SW 1271 (cell line): ENCODE measurements around the gene MTA2.
A peak's percentile ranks its signal among the peaks of the same experiment; 100 is the strongest.
"Not testable (repeated sequence)": the region's sequence is repeated elsewhere in the genome, so short reads cannot be mapped to it uniquely, and the experiment has no call there.

Source experiments
- DNase-seq, 2 experiments: peaks; one replicate each; lab custom pipeline; 2025; lab: John Stamatoyannopoulos, UW

The MTA2 gene

DNA sequence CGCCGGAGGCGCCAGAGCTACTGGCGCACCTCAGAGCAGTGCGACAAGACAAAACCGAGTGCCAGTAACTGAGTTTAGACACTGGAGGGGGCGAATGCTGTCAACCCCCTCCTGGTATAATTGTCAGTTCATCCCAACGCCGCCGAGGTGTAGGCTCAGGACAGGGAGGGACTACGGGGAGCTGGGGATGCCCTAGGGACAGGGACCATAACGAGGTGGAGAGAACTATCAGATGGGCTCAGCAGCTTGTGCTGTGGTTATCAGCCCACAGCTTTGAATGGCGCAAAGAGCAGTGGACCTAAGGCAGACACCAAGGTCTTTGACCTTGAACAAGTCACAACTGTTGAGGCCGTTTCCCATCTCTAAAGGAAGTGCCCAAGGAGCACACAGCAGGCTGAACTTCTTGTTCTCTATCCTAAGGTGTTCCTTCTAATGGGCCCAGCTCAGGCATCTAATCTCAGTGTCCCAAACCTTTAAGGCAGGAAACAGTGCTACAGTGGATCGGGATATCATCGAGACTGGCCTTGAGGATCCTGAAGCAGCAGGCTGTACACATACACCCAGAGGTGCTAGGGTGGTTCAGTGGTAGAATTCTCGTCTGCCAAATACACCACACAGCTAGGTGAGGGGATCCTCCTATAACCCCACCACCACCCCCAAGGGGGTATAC lies 9.4 kb downstream of the MTA2 start:
- no peak for DNase-seq

GRCh38 chr11:62591448-62592145 lies 10.1 kb downstream of the MTA2 start, which contains the start of gene TUT1:
Gene TUT1 (minus strand): TSS chr11:62591523. CDS start chr11:62591485, 38 bp downstream.
- DNase-seq: peak; percentile 96 to 99

DNA sequence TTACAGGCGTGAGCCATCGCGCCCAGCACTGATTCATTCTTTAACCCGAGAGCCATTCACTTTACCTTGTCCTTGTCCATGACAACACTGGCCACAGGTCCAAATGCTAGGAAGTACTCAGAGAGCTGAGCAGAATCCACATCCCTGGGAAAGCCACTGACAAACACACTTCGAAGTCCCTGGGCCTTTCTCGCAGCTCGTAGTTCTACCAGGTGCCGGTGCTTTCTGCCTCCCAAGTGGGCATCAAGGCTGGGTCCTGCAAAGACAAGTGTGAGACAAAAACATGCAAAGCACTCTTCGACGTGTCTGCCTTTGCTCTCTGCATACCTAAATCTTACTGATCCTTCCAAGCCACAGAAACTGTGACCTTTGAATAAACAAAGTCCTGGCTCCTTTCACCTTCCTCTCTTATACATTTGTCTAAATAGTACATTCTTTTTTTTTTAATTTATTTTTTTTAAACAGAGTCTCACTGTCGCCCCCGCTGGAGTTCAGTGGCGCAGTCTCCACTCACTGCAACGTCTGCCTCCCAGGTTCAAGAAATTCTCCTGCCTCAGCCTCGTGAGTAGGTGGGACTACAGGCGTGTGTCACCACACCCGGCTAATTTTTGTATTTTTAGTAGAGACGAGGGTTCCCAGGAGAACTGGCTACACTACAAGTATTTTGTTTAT lies 12.6 kb downstream of the MTA2 start:
- peak in 1 of 2 experiments; percentile 31 for DNase-seq

- DNase-seq: not testable (repeated sequence)
Observed at GRCh38 chr11:62585356-62585755, 16.3 kb downstream of the MTA2 start.

- DNase-seq: not testable (repeated sequence)
Observed at GRCh38 chr11:62581735-62582134, 19.9 kb downstream of the MTA2 start.

DNA sequence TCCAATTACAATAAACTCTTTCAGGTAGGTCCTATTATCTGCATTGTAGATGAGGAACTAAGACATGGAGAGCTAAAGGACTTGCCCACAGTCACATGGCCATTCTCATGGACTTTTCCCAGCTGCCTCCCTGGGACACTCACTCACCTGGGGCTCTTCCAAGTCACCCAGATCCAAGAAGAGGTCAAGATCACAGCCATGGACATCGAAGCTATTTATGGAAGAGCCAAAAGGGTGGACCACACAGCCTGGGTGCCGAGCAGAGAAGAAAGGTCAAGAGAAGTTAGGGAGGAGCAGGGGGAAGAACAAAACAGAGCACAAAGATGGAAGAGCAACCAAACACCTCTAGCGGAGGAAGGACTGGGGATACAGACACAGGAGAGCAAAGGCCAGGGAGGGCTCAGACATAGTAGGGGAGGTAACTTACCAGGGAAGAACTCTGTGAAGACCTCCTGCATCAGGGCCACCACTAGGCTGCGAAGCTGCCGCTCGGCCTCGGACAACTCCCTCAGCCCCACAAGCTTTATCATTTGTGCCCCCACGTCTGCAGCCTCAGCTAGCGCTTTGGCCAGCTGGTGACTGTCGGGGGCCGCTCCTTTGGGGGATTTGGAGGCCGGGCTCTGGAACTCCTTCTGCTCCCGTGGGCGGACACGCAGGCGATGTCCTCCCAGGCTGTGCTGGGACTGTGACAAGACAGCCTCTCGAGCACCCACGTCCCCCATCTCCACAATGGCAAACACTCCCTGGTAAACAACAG lies 20.5 kb downstream of the MTA2 start:
- DNase-seq: no peak

DNA sequence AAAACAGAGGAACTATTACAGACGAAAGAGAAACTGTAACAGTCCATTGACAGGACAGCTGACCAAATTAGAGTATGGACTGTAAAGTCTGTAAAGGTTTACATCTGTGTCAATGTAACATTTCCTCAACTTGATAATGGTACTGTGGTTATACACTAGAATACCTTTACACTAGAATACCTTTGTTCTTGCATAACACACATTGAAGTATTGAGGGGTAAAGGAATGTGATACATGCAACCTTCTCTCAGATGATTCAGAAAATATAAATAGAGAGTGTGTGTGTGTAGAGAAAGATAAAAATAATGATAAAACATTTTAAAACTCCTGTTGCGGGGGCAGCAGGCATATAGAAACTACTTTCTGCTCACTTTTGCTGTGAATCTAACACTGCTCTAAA lies 22.4 kb downstream of the MTA2 start:
- DNase-seq: no peak

DNA sequence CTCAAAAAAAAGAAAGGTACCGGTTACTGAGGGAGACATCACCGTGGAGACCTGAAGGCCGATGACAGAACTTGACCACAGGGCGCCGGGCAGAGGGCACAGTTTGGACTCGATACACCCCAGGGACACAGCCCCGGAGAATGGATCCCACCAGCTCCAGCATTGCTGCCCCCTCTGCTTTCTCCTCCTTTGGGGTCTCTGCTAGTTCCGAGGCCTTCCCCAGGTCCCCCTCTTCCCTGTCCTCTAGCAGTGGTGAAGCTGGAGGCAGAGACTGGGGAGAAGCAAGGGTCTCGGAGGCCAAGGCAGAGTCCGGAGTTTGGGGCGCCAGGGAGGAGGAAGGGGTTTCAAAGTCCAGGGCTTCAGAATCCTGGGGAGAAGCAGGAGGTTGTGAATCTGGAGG lies 23.1 kb downstream of the MTA2 start:
- DNase-seq: no peak

DNA sequence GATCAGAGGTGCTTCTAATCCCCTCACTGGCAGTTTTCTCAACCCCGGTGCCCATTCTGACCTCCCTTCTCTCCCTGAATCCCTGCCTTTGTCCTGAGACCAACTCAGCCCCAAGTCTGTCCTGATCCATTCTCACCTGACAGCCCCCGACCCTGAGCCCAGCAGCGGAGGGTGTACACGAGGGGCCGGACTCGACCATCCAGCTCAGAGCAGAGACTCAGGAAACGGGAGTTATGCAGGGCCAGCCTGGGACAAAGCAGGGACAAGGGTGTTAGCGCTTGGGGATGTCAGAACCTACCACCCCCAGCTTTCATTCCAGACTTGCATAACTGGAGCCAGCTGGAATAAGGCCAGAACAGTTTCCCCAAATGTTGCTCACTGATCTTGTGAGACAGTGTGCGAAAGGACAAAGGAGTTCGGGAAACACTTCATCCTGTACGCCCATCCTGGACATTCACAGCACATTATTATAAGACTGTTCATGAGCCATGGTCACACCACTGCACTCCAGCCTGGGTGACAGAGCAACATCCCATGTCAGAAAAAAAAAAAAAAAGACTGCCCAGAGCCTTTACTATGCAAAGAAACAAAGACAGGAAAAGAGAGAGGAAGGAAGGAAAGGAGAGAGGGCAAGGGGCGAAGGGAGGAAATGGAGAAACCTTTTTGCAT lies 24.5 kb downstream of the MTA2 start:
- DNase-seq: no peak

DNA sequence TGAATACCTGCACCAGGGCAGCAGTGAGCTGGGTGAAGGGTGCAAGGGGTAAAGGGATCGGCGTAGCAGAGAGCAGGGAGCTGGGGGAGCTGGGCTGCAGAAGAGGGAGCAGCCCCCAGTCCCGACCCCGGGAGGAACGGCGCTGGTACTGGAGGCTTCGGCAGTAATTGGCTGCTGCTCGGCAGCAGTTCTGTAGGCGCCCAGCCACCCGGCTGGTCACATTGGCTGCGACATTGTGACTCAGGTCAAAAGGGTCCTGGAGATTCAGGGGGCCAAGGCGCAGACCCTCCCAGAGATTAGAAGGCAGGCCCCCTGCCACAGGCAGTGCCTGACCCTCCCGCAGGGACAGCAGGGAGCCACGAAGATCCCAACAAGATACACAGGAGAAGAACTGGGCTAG lies 25.8 kb downstream of the MTA2 start:
- DNase-seq: no peak

DNA sequence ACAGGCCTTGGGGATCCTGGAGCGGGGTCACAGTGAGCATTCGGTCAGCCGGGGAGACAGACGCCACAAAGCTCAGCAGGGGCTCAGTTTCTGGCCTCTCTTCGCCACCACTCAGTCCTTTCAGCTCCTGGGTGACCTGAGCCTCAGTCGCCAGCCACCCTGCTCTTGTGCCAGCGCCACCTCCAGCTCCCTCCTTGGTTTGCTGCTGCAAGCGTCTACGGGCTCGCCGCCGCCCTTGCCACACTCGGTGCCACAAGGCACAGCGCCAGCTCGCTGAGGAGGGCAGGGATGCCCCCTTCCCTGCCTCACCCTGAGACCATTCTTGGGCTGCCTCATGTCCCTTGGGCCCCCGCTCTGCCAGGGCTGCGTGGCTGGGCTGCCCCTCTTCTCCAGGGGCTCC lies 26.5 kb downstream of the MTA2 start:
- DNase-seq: peak in 1 of 2 experiments; percentile 36

DNA sequence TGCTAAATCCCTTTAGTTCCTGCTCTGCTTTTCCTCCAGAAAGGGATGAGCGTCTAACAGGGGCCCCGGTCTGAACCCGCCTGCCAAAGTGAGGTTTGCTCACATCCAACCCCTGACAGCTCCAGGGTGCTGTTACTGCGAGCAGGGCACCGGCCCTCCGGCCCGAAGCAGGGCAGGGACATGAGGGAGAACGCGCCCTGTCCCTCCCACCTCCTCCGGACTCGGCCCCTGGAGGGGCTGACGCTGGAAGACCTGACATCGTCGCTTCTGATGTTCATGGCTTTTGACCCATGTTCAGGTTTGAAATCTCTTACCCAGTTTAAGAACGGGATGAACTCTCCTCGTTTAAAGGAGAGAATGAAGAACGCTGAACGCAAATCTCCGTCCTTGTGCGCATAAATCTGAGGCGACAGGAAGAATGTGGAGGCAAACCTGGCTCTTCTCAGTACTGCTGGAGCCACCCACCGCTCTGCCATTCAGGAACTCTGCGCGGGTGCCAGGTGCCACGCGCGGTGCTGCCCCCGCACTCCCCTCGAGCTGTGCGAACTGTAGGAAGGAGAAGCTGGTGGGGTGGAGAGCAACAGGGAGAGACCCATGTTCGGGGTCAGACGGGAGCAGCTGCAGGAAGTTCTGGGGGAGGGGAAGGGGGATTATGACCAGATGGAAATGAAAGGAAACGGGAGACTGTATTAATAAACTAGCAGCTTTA lies 27.1 kb downstream of the MTA2 start:
- DNase-seq: no peak

DNA sequence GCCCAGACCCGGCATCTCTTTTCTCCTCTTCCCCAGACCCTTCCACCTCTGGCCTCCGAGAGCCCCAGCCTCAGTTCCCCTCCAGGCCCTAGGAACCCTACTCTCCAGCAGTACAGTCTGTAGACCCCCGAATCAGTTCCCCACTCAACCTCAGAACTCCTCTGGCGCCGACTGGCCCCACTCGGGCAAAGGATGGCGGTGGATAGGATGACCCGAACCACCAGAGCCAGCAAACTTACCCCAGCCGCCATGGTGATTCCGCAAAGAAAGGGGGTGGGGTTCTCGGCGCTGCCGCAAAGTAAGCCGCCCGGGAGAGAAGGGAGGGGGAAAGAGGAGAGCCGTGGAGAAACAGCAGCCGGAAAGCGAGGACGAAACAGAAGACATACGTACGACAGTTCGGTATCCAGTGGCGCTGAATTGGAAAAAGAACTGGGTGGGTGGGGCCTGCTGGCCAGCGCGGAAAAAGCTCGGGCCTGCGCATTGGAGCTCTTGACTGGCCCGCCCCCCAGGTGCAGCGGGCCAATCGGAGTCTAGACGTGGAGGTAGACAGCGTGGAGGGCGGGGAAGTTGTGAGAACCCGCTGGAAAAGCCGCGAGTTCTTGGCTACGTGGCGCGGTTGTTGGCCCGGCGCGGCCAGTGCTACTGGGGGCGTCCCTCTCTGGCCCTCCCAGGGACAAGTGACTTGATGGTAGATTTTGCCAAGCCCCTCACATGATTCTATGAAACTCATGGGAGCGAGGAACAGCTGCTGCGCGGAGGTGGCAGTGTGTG lies 27.9 kb downstream of the MTA2 start, which contains the start of gene EEF1G:
TSS of gene EEF1G (minus strand) at position 300 of the 771 bp plus-strand sequence. CDS start at position 251, 49 bp downstream.
- peak; percentile 97 to 99 for DNase-seq

DNA sequence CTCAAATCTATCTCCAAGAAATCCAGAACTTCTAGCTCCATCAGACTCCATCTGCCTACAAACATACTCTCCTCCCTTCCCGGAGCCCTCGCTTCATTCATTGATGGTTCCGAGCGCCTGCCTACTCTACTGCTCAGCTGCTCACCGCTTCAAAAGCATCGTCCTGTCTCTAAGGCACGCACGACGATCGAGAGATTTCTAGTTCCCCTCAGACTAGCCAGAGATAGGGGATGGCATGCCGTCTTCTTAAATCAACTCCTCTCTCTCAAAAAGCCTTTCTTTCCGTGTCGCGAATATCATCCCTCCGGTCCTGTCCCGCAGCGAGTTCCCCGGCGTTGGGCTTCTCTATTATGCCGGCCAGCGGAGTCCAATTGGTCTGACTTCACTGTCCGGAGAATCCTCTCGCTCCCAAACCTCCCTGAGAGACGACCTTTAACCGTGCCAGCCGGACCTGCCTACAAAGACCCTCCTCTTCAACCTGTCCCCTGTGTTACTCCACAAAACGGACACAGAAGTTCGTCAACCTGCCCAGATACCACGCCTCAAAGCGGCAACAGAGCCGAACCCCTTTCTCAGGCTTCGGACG lies 28.6 kb downstream of the MTA2 start:
- no peak for DNase-seq

- no peak for DNase-seq
Observed at GRCh38 chr11:62572431-62572830, 29.2 kb downstream of the MTA2 start.

GRCh38 chr11:62571493-62571892 lies 30.2 kb downstream of the MTA2 start:
- DNase-seq: not testable (repeated sequence)

- not testable (repeated sequence) for DNase-seq
Observed at GRCh38 chr11:62570903-62571302, 30.8 kb downstream of the MTA2 start.

GRCh38 chr11:62569611-62570010 lies 32.1 kb downstream of the MTA2 start:
- no peak for DNase-seq

DNA sequence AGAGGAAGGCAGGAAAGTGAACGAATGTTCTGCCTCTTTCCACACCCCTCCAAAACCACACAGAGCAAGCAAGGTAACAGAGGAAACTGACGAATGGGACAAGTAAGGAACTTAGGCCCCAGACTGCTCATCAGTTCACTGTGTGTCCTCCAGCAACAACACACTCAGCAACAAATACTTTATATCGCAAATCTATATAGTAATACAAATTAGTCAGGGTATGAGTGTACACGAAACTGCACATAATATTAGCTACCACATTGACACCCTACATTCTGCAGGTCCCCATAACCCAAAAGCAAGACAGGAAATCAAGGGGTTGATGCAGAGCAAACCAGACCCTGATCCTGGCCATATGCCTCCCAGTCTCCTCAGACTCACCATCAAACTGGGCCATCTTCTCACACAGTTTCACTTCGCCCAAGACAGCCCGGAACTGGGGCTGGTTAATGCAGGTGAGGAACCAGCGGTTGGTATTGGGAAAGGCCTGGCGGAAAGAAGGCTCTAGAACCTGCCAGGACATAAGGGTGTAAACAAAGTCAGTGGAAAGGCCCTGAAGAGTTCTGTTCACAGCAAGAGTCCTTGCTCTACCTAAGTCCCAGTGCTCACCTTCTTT lies 34.5 kb downstream of the MTA2 start:
- no peak for DNase-seq
